ENCODE measurements around the gene SV2C. TPM values are rescaled to one million over a fixed set of nuclear protein-coding genes. Genes with fewer than 3 reads are reported as not detected.

SV2C gene
- total and polyA plus RNA-seq, 4 donors: 0.01 to 0.40 (median 0.37) TPM; not detected in 1

GRCh38 chr5:76250463-76250862 lies 167.3 kb downstream of the SV2C start:
- Histone ChIP-seq H3K27ac (ENCODE audit: low read depth in 1 of 2, low read length in 1 of 2) (no peak overlapping the region), H3K4me1 (ENCODE audit: control insufficient read depth in 5 of 5, insufficient read depth in 5 of 5, low read length in 5 of 5) (no peaks in the 10 kb centered on the region), H3K9me3 (ENCODE audit: control insufficient read depth in 4 of 4, insufficient read depth in 3 of 4, low read length in 3 of 4) (no peaks in the 10 kb centered on the region), H3K27me3 (ENCODE audit: control insufficient read depth in 3 of 3, insufficient read depth in 3 of 3, low read length in 2 of 3) (peaks cover 0 to 3% (median 2%) of the 10 kb centered on the region in 3 donors), H3K36me3 (ENCODE audit: control insufficient read depth in 4 of 4, insufficient read depth in 4 of 4, low read length in 4 of 4) (no peaks in the 10 kb centered on the region), H3K4me3 (no peak overlapping the region), H3K9ac (ENCODE audit: insufficient read depth in 1 of 2, low read length in 2 of 2) (no peak overlapping the region)
- 84 to 88% methylated on average over 5 of the region's 5 CpGs for WGBS, 2 donors
- DNase-seq (no peak), ATAC-seq (ENCODE audit: insufficient read depth, low FRiP score) (no peak)
- no peak for TF ChIP-seq CTCF (IDR thresholded peaks at IDR 0.05; ENCODE audit: control extremely low read depth, extremely low read depth)

GRCh38 chr5:76251656-76252055 lies 168.5 kb downstream of the SV2C start:
- WGBS, 2 donors: 92 to 95% methylated on average over 2 of the region's 2 CpGs
- ATAC-seq (ENCODE audit: insufficient read depth, low FRiP score): no peak
- Histone ChIP-seq H3K9me3 (ENCODE audit: control insufficient read depth in 4 of 4, insufficient read depth in 3 of 4, low read length in 3 of 4) (no peaks in the 10 kb centered on the region), H3K9ac (ENCODE audit: insufficient read depth in 1 of 2, low read length in 2 of 2) (no peak overlapping the region), H3K36me3 (ENCODE audit: control insufficient read depth in 4 of 4, insufficient read depth in 4 of 4, low read length in 4 of 4) (no peaks in the 10 kb centered on the region), H3K4me3 (no peak overlapping the region), H3K4me1 (ENCODE audit: control insufficient read depth in 5 of 5, insufficient read depth in 5 of 5, low read length in 5 of 5) (peaks cover 0 to 4% (median 0%) of the 10 kb centered on the region in 5 donors), H3K27ac (ENCODE audit: low read depth in 1 of 2, low read length in 1 of 2) (no peak overlapping the region), H3K27me3 (ENCODE audit: control insufficient read depth in 3 of 3, insufficient read depth in 3 of 3, low read length in 2 of 3) (peaks cover 0 to 3% (median 2%) of the 10 kb centered on the region in 3 donors)
- TF ChIP-seq CTCF (IDR thresholded peaks at IDR 0.05; ENCODE audit: control extremely low read depth, extremely low read depth): no peak
- DNase-seq: no peak

- no peaks in the 10 kb centered on the region for H3K36me3 ChIP-seq (ENCODE audit: control insufficient read depth in 4 of 4, insufficient read depth in 4 of 4, low read length in 4 of 4)
- DNase-seq (no peak), ATAC-seq (ENCODE audit: insufficient read depth, low FRiP score) (no peak)
- no peak for TF ChIP-seq CTCF (IDR thresholded peaks at IDR 0.05; ENCODE audit: control extremely low read depth, extremely low read depth)
- 86 to 92% methylated on average over 2 of the region's 2 CpGs for WGBS, 2 donors
- no peaks in the 10 kb centered on the region for H3K9me3 ChIP-seq (ENCODE audit: control insufficient read depth in 4 of 4, insufficient read depth in 3 of 4, low read length in 3 of 4)
- peaks cover 0 to 3% (median 2%) of the 10 kb centered on the region in 3 donors for H3K27me3 ChIP-seq (ENCODE audit: control insufficient read depth in 3 of 3, insufficient read depth in 3 of 3, low read length in 2 of 3)
- H3K4me3 ChIP-seq: no peak overlapping the region
- H3K4me1 ChIP-seq (ENCODE audit: control insufficient read depth in 5 of 5, insufficient read depth in 5 of 5, low read length in 5 of 5): peaks cover 0 to 4% (median 0%) of the 10 kb centered on the region in 5 donors
- no peak overlapping the region for H3K27ac ChIP-seq (ENCODE audit: low read depth in 1 of 2, low read length in 1 of 2)
- no peak overlapping the region for H3K9ac ChIP-seq (ENCODE audit: insufficient read depth in 1 of 2, low read length in 2 of 2)
Measured at GRCh38 chr5:76252437-76252836, 169.3 kb downstream of the SV2C start.
